AG08395 (cell line): ENCODE data around the gene NPIPA5.
"Not testable (repeated sequence)": the region's sequence is repeated elsewhere in the genome, so short reads cannot be mapped to it uniquely, and the experiment has no call there.

Experiments used
- DNase-seq: peaks from one replicate; pipeline ENCODE4 v3.0.0; 2012; ENCODE audit warnings: mixed read lengths, low spot score

NPIPA5 gene

DNA sequence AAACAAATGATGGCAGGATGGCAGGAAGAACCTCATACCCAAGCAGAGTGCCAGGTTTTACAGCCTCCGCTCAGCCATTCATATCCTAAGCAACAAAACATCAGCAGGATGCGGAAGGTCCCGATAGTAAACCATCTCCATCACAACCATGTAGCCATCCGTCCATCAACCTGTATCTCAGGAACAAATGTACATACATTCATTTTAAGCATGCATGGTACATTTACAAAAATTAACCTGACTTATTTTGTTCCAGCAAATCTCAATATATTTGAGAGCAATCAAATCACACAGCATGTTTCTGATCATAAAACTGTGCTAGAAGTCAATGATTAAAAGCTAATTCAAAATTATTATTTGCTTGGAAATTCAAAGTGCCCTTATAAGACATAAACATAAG lies at the start of gene NPIPA5:
TSS of gene NPIPA5 (minus strand) at position 101 of the 400 bp plus-strand sequence. CDS start at position 101, 0 bp downstream.
- DNase-seq = not testable (repeated sequence)

DNA sequence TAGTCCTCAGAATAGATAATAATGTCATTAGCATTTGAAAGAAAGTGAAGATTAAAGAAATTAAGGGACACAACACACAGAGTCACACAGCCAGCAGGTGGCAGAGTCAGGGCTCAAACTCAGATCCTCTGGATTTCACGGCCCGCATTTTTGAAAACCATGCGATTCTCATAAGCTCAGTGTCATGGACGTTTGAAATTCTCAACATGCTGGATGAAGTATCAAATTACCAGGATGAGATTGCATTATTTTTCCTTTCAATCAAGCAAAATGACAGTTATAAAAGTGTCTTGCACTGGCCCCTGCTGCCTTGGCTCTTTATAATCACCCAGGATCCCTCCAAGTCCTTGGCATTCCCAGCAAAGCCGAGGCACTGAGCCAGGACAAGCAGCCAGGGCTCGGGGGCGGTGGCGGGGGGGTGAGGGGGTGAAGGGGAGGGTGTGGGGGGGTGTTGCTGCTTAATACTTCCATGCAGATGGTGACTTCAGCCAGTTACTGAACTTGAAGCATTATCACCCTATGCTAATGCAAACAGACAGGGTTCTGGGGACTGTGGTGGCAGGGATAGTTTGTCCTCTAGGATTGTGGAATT lies 49.6 kb upstream of the NPIPA5 start:
- peak; percentile 75 for DNase-seq

DNA sequence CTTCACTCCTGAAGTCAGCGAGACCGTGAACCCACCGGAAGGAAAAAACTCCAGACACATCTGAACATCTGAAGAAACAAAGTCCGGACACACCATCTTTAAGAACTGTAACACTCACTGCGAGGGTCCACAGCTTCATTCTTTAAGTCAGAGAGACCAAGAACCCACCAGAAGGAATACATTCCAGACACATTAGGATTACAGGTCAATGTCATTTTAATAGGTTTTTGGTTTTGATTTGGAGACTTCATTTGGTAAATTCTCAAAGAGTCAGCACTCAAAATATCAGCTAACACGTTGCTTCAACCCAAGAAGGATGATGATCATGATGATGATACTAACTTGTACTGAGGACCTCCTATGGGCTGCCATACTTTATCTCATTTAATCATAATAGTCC lies 48.7 kb upstream of the NPIPA5 start:
- DNase-seq = no peak

DNA sequence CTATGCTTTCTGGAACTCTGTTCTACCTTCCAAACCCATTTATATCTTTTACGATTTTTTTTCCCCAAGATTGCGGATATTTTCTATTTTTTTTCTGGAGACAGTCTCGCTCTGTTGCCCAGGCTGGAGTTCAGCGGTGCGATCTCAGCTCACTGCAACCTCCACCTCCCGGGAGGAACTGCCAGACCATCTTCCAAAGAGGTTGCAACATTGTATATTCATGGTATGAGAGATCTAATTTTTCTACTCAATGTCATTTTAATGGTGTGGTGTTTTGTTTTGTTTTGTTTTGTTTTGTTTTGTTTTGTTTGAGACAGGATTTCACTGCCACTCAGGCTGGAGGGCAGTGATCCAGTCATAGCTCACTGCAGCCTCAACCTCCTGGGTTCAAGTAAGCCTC lies 47.8 kb upstream of the NPIPA5 start:
- DNase-seq = no peak

DNA sequence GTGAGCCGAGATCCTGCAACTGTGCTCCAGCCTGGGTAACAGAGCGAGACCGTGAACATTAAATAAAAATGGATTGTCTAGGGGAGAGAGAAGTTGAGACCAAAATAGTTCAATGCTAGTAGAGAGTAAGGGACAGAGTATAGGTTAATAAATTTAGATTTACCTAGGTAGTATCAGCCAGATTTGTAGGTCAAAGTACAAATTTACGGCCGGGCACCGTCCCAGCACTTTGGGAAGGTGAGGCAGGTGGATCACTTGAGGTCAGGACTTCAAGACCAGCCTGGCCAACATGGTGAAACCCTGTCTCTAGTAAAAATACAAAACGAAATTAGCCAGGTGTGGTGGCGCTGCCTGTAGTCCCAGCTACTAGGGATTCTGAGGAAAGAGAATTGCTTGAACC lies 44.1 kb upstream of the NPIPA5 start:
- DNase-seq = no peak

DNA sequence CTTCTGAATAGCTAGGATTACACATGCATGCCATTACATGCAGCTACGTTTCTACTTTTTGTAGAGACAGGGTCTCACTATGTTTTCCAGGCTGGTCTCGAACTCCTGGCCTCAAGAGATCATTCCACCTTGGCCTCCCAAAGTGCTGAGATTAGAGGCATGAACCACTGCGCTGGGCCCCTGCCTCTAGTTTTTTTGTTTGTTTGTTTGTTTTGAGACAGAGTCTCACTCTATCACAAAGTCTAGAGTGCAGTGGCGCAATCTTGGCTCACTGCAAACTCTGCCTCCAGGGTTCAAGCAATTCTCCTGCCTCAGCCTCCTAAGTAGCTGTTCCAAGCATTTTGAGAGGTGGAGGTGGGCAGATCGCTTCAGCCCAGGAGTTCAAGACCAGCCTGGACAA lies 43.6 kb upstream of the NPIPA5 start:
- DNase-seq = not testable (repeated sequence)

DNA sequence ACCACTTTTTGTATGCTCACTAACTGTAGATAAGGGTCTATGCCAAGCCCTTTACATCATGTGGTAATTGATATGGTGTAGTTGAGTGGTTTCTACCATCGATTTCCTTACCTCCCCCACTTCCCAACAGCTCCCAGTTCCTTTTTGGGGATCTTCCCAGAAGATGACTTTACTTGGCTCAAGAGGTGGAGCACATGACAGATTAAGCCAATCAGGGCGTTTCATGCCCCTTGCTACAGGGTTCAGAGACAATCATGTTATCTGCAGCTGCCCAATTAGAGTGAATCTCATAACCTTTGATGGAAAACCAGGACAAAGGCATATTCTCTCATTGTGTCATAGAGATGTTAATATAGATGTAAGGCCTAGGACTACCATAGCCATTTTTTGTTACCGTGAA lies 40.1 kb upstream of the NPIPA5 start:
- no peak for DNase-seq

DNA sequence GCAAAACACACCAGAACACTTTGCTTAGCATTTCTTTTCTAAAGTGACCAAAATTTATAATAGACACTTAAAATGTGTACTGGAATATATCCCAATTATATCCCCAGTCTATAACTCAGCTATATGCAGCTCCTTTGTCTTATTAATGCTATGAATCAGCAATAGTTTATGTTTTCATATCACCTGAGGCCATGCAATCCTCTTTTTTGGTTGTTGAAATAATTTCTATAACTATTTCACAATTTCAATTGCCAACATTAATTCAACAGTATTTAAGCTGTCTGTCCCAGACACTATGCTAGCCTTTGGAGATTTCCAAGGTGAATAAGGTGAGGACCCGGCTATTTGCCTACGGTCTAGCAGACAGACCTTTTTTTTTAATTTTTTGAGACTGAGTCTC lies 39.1 kb upstream of the NPIPA5 start:
- DNase-seq = no peak

DNA sequence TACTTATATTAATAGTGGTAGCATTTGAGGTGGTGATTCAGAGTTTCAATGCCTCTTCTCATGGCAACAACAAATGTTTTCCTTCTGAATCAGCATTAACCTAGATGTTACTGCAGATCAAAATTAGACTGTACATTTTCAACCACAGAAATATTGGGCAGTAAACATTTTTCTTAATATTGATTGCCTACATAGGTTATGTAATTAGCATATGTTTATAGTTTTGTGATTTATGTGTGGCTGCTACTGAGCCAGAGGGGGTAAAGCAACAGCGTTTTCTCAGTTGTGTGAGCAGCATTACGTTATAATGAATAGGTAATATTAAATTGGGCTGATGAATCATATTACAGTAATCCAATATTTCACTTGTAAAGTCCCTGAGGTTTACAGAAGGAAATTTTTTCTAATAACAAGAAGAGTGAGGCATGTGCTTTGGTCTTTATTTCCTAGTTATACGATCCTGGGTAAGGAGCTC lies 37.5 kb upstream of the NPIPA5 start:
- no peak for DNase-seq

DNA sequence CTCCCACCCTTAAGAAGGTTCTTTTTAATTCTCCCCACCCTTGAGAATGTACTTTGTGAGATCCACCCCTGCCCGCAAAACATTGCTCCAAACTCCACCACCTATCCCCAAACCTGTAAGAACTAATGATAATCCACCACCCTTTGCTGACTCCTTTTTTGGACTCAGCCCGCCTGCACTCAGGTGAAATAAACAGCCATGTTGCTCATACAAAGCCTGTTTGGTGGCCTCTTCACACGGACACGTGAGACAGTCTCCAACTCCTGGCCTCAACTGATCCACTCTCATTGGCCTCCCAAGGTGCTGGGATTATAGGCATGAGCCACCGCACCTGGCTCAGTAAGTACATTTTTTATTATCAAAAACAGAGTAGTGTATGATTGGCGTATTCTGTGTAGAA lies 31.4 kb upstream of the NPIPA5 start:
- DNase-seq = not testable (repeated sequence)

DNA sequence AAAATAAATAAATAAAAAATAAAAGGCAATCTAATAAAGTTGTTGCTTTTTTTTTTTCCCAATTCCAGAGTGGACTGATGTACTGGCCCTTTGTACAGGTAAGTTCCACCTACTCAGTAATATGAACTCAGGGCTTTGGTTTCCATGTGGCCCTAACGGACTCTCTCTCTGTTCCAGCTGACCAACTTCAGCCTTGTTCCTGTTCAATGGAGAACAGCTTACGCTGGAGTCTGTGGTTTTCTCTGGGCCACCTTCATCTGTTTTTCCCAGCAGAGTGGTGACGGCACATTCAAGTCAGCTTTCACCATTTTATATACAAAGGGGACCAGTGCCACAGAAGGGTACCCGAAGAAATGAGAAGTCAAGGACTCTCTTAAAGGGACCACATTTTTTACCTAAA lies 29.7 kb upstream of the NPIPA5 start:
- DNase-seq = not testable (repeated sequence)

DNA sequence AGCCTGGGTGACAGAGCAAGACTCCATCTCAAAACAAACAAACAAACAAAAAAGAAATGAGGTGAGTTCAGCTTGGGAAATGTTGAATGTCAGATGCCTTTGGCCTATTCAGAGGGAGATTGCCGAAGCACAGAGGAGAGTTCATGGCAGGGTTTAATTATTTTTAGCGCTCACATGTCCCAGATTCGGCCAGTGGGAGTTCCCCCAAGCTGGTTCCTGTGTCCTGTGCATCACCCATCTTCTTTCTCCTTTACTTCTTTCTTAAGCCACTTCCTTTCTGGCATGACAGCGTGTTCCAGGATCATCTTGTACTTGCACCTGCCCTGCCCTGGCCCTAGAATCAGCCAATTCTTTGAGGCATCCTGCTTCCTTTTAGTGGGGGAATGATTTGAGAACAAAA lies 26.7 kb upstream of the NPIPA5 start:
- DNase-seq = no peak

DNA sequence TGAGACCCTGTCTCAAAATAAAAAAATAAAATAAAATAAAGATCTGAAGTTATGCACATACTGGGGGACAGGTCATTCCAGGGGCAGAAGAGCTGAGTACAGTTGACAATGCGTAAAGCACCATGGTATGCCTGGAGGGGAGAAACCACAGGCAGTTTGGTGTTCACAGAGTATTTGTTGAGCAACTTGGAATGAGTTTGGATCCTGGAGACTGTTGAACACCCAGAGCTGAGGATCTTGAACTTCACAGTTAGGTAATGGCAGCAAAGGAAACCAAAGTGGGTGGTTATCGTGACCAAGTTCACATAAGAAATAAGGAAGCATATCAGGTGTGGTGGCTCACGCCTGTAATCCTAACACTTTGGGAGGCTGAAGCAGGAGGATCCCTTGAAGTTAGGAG lies 26.0 kb upstream of the NPIPA5 start:
- not testable (repeated sequence) for DNase-seq

DNA sequence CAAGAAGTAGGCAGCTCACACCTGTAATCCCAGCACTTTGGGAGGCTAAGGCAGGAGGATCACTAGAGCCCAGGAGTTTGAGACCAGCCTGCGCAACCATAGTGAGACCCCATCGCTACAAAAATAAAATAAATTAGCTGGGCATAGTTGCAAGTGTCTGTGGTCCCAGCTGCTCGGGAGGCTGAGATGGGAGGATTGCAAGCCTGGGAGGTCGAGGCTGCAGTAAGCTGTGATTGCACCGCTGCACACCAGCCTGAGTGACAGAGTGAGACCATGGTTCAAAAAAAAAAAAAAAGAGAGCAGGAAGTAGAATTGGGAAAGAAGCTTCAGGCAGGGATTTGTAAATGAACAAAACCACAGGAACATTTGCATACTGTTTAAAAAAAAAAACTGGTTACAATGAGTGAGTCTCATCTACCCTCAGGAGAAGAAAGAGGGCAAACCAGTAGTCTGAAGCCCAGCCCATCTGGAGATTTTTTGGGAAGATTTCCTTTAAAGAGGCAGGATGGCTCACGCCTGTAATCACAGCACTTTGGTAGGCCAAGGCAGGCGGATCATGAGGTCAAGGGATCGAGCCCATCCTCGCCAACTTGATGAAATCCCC lies 25.4 kb upstream of the NPIPA5 start:
- no peak for DNase-seq

DNA sequence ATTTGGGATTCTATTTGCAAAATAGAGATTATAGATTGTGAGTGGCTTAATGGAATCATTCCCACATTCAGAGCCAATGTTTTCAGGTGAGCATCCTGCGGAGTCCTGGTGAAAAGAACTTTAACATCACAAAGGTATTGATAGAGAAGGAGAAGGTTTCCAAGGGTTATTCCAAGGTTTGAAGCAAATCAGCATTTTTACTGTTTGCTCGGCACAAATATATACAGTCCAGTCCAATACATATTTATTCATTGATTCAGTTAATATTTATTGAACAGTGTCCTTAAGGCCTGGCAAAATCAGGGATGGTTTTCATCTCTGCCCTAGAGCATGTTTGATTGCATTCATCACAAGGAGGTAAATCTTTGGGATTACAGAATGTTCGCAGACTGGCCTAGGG lies 23.9 kb upstream of the NPIPA5 start:
- DNase-seq = no peak

DNA sequence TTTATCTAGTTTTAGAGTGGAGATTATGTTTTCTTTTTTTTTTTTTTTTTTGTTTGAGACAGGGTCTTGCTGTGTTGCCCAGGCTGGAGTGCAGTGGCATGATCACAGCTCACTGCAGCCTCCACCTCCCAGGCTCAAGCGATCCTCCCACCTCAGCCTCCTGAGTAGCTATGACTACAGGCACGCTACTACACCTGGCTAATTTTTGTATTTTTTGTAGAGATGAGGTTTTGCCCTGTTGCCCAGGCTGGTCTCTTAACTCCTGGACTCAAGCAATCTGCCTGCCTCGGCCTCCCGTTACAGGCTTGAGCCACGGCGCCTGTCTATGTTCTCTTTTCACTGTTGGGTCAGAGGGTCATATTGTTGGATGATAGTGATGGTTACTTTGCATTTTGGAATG lies 22.2 kb upstream of the NPIPA5 start:
- DNase-seq = not testable (repeated sequence)

DNA sequence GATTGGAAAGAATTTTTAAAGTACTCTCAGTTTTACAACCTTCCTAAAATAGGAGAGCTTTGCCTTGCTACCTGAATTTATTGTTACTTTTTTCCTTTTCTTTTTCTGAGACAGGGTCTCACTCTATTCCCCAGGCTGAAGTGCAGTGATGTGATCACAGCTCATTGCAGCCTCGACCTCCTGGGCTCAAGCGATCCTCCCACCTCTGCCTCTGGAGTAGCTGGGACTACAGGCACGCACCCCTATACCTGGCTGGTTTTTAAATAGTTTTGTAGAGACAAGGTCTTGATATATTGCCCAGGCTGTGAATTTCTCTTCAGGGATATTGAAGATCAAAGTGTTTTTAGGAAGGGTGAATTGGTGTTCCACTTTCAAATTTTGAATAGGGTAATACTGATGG lies 21.2 kb upstream of the NPIPA5 start:
- DNase-seq = no peak

DNA sequence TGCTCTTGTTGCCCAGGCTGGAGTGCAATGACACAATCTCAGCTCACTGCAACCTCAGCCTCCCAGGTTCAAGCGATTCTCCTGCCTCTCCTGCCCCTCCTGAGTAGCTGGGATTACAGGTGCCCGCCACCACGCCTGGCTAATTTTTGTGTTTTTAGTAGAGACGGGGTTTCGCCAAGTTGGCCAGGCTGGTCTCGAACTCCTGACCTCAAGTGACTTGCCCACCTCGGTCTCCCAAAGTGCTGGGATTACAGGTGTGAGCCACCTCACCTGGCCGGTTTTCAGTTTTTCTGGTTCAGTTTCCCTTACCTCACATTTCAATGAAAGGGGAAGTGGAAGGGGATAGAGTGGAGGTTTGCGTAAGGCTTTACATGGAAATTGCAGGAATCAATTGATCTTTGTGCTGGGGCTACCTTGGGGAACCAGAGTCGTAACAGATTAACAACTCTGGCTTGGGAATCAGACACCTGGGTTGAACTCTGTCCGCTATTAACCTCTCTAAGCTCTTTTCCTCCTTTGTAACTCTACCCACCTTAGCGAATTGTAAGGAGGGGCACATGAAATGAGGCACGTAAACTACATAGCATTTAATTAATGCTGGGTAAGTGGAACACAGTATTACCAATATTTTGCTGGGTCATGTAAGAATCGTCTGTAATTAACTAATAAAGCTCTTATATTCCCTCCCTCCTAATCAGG lies 20.7 kb upstream of the NPIPA5 start:
- DNase-seq = no peak

DNA sequence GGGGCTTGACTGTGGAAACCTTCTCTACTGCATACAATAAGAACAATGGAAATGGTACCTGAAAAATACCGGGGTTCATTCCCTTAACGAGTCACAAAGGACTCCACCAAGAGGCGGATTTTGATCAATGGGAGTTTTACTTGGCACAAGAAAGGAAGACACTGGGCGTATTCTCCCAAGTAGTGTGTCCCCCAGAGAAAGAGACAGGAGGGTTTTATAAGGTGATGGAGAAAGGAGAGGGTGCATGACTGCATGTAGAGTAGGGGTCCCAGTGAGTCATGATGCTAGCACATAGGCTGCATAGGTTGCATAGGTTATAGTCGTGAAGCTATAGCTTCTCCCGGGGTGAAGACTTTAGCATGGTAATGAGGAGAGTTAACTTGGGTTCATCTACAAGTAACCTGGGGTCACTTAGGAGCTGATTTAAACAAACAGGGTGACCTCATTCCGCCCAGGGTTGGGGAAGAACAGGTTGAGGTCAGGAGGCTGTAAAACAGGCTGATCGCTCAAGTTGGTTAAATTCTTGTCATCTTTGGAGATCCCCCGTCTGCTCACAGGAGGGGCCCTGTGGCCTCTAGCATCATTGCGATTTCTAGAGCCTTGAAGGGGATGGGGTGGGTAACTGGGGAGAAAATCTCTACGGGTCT lies 19.0 kb upstream of the NPIPA5 start:
- DNase-seq = no peak

DNA sequence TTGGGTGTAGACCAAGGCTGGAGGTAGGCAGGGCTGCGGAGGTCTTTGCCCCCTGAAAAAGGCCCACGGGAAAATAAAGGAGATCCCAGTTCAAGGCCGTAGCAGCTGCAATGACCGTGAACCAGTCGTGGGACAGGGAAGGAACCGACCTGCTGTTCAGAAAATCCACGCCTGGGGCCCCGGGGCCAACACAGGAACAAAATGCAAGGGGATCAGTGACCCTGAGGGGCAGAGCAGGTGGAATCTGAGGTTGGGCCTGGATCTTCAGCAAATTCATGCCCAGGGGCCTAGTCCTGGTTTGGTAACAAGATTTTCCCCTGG lies 18.4 kb upstream of the NPIPA5 start:
- DNase-seq = not testable (repeated sequence)

DNA sequence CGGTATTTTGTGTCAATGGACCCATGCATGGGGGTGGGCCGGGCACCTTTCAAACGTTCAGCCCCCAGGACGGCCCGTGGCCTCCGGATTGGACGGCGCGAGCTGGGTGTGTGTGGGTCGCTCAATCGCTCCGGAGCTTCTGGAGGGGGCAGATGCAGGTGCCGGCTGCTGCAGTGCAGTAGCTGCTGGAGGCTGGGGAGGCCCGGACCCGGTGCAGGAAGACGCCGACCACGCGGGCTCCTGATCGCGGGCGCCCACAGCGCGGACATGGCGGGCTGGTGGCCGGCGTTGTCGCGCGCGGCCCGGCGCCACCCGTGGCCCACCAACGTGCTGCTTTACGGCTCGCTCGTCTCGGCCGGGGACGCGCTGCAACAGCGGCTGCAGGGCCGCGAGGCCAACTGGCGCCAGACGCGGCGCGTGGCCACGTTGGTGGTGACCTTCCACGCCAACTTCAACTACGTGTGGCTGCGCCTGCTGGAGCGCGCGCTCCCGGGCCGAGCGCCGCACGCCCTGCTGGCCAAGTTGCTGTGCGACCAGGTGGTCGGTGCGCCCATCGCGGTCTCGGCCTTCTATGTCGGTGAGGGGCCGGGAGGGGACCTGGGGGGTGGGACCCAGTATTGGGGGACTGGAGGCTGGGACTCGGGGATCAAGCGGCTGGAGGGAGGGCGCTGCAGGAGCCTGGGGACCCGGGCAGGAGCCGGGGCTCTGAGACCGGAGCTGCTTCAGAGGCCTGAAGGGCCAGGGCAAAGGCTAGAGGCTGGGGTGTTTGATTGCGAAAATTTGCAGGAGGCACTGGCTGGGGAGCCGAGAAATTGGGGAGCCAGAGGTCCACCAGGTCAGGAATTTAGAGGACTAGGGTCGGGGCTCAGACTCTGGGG lies 17.8 kb upstream of the NPIPA5 start, which contains the start of gene MPV17L:
TSS of gene MPV17L (plus strand) at position 124 of the 878 bp plus-strand sequence. CDS start at position 268, 144 bp downstream.
- peak; percentile 19 for DNase-seq

DNA sequence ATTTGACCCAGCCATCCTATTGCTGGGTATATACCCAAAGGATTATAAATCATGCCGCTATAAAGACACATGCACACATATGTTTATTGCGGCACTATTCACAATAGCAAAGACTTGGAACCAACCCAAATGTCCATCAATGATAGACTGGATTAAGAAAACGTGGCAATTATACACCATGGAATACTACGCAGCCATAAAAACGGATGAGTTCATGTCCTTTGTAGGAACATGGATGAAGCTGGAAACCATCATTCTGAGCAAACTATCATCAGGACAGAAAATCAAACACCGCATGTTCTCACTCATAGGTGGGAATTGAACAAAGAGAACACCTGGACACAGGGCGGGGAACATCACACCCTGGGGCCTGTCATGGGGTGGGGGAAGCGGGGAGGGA lies 14.9 kb upstream of the NPIPA5 start:
- DNase-seq = not testable (repeated sequence)
